Fibroblast of skin of right quadriceps (primary cell): ENCODE data around the gene ACVR1.
A peak's percentile ranks its signal among the peaks of the same experiment; 100 is the strongest.
"Not testable (repeated sequence)": the region's sequence is repeated elsewhere in the genome, so short reads cannot be mapped to it uniquely, and the experiment has no call there.

ENCODE experiments used
- DNase-seq: peaks from one replicate; pipeline ENCODE4 v3.0.0-alpha.2; 2013

Gene ACVR1

DNA sequence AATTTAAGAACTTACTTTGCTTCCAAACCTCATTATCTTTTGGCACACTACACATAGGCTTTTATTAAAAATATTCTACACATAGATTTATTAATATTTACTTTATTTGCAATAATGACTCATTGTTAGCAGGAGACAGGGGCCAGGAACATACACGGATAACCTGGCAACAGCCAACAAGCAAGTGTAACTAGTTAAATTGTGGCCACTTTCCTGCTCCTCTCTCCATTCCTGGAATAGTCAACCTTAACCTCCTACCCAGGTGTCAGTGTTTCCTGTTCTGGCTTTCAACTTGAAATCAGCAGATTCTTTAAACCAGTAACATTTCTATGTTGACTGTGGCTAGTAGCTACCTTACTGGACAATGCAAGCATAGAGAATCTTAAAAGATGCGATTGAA, 26.5 kb downstream of the ACVR1 start:
- no peak for DNase-seq

DNA sequence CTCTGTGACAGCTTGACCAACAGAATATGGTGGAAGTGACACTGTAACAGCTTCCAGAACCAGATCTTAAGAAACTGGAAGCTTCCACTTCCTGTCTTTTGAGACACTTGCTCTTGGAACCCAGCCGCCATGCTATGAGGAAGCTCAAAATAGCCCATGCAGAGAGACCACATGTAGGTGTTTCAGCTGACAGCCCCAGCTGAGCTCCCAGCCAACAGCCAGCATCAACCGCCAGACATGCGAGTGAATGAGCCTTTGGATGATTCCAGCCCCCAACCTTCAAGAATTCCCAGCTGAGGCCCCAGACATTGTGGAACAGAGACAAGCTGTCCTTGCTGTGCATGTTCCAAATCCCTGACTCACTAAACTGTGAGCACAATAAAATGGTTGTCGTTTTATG, 27.9 kb downstream of the ACVR1 start:
- no peak for DNase-seq

GRCh38 chr2:157845081-157845480, 31.0 kb downstream of the ACVR1 start:
- no peak for DNase-seq

DNA sequence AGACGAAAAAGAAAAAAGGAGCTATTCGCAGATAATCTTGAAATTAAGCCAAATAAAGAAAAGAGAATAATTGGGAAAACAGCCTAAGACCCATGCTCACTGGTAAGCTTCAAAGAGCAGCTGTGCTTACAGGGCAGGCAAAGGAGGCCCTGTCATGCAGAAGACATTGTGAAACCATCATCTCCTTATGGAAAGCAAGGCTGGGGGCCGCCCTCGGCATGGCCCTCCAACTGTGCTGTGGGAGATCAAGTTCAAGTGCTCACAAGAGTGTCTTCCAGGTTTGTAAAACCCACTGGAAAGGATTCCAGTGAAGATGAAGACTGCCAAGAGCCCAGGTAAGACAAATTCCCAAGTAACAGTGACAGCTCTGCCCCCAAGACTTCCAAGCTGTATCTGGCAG, 32.2 kb downstream of the ACVR1 start:
- DNase-seq = no peak

DNA sequence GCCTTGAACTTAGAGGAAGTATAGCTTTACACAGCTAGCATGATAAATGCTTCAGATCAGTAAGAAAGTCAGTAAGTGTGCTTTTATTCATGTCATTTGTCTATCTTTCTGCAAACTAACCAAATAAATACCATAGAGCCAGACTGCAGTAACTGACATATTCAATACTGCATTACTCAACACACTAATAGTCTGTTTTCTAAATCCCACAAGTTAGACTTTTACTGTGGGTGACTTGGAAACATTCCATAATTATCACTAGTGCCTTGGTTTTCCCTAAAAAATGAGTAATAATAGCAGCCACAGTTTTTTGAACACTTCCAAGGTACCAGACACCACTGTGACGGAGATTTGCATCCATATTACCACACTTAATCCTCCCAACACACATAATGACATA, 33.0 kb downstream of the ACVR1 start:
- DNase-seq = peak; percentile 45

GRCh38 chr2:157842106-157842879, 33.8 kb downstream of the ACVR1 start:
- DNase-seq = no peak

DNA sequence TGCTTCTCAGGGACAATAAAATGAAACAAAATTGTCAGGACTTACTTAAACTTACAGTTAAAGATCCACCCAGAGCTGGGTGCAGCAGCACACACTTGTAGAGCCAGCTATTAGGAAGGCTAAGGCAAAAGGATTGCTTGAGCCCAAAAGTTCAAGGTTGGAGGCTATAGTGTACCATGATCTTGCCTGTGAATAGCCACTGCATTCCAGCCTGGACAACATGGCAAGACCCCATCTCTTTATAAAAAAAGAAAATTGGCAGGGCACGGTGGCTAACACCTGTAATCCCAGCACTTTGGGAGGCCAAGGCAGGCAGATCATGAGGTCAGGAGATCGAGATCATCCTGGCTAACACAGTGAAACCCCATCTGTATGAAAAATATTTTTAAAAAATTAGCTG, 34.6 kb downstream of the ACVR1 start:
- DNase-seq = no peak

DNA sequence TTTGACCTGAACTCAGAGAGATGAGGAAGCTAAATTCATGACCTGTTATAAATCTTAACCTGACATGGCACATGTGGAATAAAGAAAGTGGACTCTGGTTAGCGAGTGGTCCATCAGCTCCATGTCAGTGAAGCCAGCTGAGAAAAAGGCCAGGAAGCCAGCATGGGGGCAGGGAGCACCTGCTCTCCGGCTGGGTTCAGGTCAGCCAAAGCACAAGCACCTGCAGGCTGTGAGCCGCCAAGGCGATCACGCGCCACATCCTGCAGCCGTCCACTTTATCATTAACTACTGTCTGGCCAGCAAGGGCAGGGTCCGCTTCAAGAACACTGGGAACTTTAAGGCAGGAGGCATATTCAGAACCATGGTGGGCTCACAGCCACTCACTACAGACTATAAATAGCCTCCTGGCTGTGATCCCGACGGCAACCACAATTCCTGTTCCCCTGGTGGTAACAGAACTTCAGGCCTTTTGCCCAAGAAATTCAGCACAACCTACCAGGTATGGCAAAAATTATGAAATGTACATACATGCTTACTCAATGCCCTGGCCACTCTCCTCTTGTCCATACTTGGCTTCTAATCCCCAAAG, 35.5 kb downstream of the ACVR1 start:
- DNase-seq = peak; percentile 63

GRCh38 chr2:157839822-157840221, 36.3 kb downstream of the ACVR1 start:
- no peak for DNase-seq

DNA sequence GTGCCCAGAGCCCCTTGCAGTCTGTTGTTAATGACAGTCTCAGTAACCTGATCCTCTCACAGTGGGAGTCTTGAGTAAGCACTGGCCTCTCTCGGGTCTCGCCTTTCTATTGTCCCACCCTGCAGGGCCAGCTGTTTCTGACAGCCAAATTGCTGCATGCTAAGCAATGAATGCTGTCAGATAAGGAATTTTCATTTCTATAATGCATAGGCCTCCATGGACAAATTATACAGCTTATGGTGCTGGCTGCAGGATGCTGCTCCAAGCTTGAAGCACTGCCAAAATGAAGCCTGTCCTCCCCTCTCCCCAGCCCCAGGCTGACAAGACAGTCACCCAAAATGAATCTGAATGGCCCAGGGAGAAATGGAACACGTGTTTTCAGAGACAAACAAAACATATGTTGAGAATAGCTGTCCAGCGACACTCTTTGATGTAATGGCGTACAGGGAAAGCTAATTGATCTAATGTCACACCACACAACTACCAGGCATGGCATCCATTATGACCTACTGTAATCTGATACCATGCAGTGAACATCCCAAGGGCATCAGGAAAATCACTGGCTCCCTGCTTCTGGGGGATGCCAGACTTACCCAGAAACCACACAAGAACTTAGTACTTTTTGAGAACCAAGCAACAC, 36.8 kb downstream of the ACVR1 start:
- DNase-seq = peak; percentile 81

DNA sequence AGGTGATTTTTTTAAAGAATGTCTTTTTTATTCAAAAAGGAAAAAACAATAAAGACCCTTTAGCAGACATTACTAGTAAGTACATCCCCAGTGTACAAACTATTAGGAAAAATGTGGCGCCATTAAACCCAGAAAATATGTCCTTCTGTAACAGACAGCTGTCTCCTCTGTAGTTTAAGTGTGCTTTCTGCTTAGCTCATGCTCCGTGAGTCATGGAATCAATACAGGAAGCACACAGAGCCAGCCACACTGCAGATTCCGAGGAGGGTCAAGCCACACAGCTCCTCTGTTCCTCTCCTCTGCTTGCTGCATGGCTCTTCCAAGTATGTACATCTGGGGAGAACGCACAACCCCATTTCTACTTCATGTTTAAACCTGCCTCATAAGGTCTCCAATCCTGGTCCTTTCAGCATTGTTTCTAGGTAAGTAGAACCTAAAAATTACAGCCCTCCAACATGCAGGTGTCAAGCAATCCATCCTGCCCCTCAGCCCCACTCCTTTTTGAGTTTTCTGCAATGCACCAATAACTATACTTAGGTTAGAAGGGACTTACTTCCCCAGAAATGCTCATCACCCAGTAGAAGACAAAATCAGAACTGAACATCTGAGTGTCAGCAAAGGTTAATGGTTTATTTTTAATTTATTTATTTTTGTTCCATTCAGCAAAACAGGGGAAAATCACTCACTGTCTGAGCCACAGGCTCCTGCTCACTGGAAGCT, 37.5 kb downstream of the ACVR1 start:
- peak; percentile 79 for DNase-seq

GRCh38 chr2:157837851-157838441, 38.2 kb downstream of the ACVR1 start:
- DNase-seq = no peak

GRCh38 chr2:157836531-157836930, 39.6 kb downstream of the ACVR1 start:
- no peak for DNase-seq

- no peak for DNase-seq
These were observed 40.7 kb downstream of the ACVR1 start for GRCh38 chr2:157835425-157835824.

DNA sequence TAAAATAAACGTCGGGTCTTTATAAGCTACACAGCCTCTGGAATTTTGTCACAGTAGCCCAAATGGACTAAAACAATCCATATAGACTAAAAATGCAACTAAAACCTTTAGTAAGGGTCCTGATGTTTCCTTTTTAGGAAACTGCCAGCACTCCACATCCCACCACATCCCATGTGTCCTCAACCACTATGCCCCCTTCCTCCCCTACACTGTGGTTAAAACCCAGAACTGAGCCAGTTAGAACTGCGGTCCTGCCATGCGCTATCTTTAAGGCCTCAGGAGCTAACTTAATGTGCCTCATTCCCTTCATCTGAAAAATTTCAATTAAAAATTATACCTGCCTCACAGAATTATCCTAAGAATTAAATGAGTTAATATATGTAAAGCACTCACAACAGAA, 41.1 kb downstream of the ACVR1 start:
- DNase-seq = no peak

DNA sequence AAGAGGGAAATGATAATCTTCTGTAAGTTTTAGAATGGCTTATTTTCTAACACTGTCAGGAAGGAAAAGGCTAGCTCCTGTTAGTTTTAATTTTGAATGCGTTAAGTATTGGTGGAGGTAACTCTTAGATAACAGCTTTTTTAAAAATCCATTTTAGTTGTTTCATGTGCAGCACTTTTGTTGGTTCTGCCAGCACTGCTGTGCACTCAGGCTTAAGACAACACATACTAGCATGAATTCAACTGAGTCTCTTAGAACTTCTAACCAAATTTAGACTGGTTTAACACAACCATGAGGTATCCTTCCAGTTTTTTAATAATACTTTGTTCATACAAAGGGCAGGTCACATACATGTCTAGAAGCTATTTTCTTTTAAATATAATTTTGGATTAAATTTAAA, 42.4 kb downstream of the ACVR1 start:
- DNase-seq = no peak

DNA sequence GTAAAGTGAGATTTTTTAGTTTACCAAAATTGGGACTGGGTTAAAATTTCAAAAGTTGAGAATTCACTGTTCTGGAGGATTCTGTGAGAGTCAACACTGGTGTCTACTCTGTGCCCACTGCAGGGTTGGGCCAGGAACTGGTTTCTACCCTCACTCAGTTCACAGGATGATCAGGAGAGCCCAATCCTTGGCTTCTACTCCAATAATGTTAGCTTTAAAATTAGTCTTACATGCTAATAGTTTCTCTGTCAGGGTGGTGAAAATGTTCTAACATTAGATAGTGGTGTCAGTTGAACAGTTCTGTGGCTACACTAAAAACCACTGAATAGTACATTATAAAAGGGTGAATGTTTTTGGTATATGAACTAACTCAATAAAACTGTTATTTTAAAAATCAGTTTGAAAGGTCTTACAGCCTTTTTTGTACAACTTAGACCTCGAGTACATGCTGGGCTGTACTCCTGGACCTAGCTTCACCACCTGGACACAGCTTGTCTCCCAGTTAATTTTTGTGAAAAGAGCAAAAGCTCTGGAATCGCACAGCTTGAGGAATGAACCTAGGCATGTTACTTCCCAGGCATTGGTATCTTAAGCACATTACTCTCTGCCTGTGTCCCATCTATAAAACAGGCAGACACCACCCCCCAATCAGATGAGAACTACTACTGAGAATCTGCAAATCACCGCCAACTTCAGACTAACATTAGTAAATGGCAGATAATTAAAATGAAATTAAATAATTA, 44.4 kb downstream of the ACVR1 start:
- no peak for DNase-seq

DNA sequence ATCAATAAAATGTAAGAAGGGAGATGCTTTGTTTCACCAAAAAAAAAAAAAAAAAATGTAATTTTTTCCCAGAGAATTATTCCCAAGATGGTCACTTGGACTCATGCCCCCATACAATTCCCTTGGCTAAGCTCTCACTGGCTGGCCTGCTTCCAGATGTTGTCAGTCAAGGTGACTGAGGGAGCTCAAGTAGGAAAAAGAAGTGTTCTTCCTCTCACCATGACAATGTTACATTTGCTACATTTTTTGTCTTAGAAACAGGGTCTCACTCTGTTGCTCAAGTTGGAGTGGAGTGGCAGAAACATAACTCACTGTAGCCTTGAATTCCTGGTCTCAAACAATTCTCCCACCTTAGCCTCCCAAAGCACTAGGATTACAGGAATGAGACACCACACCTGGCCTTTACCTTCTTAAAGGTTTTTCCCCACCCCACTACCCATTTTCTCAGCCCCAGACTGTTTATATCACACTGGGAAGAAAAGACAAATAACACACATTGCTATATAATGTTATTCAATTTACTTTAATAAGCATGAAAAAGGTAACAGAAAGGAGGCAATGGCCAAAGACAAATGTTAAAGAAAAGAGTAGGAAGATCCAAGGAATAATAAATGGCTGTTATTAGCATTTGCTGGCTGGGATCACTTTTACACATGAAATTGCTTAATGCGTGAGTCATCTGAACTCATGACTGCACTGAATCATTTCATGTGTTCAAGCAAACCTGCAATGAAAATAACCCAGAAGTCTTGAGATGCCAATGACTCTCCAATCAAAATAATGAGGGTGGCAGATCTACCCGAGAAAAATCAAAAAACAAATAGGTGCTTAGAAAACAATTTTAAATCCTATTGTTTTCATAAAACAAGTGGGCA, 45.2 kb downstream of the ACVR1 start:
- peak; percentile 89 for DNase-seq

- DNase-seq = no peak
These were observed 45.9 kb downstream of the ACVR1 start for GRCh38 chr2:157830266-157830665.

- no peak for DNase-seq
These were observed 48.8 kb downstream of the ACVR1 start for GRCh38 chr2:157827377-157827776.

- DNase-seq = not testable (repeated sequence)
These were observed 49.5 kb downstream of the ACVR1 start for GRCh38 chr2:157826644-157827043.
